Measurements from ENCODE around the gene LCE1D.

LCE1D gene

GRCh38 chr1:152817309-152817708, 20.8 kb downstream of the LCE1D start:
- no peak for DNase-seq (ENCODE audit: low spot score)

- DNase-seq (ENCODE audit: low spot score), result no peak
These were observed 26.8 kb downstream of the LCE1D start for GRCh38 chr1:152823294-152823693.

- no peak for DNase-seq (ENCODE audit: low spot score)
These were observed 28.4 kb downstream of the LCE1D start for GRCh38 chr1:152824964-152825363.

GRCh38 chr1:152827173-152827572, 30.7 kb downstream of the LCE1D start, which contains the start of gene LCE1A:
LCE1A (plus strand) TSS chr1:152827473; CDS start chr1:152827473, 0 bp downstream.
- no peak for DNase-seq (ENCODE audit: low spot score)

- DNase-seq (ENCODE audit: low spot score), result no peak
These were observed 40.3 kb downstream of the LCE1D start for GRCh38 chr1:152836870-152837269.

- DNase-seq (ENCODE audit: low spot score), result no peak
These were observed 46.0 kb downstream of the LCE1D start, which contains the start of gene LCE6A for GRCh38 chr1:152842556-152842955. LCE6A (plus strand) TSS chr1:152842856; CDS start chr1:152843521, 665 bp downstream.
